NCI-H82 treated with DMSO at 0.1 percent for 48 hours (cell line): ENCODE results near the gene SURF1.
"Not testable (repeated sequence)": the region's sequence is repeated elsewhere in the genome, so short reads cannot be mapped to it uniquely, and the experiment has no call there.

Source experiments
- DNase-seq: peaks from one replicate; lab custom pipeline; 2025; ENCODE audit not compliant: unreplicated experiment; lab: John Stamatoyannopoulos, UW

Gene SURF1, protein sequence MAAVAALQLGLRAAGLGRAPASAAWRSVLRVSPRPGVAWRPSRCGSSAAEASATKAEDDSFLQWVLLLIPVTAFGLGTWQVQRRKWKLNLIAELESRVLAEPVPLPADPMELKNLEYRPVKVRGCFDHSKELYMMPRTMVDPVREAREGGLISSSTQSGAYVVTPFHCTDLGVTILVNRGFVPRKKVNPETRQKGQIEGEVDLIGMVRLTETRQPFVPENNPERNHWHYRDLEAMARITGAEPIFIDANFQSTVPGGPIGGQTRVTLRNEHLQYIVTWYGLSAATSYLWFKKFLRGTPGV

DNA sequence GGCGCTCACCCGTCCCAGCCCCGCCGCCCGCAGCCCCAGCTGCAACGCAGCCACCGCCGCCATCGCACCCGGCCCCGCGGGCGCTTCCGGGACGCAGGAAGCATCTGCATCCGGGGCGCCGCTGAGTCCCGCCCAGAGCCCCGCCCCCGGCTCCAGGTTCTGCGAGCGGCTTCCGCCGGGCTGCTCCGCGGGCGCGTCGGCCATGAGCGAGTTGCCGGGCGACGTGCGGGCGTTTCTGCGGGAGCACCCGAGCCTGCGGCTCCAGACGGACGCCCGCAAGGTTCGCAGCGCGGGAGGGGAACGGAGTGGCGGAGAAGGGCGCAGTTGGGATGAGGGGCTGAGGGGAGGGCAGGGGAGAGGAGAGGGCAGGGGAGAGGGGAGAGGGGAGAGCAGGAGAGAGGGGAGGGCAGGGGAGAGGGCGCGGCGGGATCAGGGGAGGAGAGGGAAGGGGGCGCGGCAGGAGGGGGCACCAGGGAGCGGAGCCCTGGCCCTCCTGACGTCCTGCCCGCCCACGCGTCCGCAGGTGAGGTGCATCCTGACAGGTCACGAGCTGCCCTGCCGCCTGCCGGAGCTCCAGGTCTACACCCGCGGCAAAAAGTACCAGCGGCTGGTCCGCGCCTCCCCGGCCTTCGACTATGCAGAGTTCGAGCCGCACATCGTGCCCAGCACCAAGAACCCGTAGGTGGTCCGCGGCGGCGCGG lies at the start of gene SURF1, which contains the start of gene SURF2:
SURF1 (minus strand) TSS at position 97 of the 701 bp plus-strand sequence; CDS start at position 63, 34 bp downstream.
SURF2 (plus strand) TSS at position 160 of the 701 bp plus-strand sequence; CDS start at position 203, 43 bp downstream.
- peak; percentile 29 for DNase-seq

DNA sequence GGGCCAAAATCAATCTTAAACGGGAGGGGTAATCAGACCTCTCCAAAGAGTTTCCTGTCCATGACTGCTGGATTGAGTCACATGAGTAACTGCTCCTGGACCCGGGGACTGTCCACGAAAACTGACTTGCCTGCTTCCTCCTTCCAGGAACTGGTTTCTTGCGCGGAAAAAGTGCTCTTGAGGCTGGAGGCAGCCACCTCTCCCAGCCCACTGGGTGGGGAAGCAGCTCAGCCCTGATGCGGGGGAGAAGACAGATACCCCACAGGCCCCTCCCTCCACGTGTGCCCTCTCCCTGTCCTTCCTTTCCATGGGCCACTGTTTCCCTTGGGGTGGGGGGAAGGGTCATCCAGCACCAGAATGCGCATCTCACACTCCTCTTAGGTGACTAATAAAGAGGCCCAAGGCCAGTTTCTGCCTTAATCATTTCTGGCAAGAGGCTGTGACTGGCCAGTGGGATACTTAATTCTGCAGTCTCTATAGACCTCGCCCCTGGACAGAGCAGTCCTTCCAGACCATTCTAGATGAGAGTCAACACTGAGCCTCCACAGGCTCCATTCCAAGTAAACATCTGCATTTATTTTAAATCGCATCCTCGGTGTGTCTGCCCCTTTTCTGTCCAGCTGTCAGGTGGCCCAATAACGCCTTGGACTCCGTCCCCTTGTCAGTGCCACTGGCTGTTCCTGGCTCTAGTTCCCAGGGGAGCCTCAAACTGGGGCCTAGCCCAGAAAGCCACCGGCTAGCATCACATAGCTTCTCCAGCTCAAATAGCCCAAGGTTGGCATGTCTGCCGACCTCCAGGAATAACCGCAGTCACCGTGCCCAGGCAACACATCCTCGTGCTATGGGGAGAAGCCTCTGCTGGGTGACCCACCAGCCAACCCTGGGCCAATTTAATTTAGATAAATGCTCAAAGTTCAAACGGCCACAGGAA lies 49.5 kb upstream of the SURF1 start:
- no peak for DNase-seq

DNA sequence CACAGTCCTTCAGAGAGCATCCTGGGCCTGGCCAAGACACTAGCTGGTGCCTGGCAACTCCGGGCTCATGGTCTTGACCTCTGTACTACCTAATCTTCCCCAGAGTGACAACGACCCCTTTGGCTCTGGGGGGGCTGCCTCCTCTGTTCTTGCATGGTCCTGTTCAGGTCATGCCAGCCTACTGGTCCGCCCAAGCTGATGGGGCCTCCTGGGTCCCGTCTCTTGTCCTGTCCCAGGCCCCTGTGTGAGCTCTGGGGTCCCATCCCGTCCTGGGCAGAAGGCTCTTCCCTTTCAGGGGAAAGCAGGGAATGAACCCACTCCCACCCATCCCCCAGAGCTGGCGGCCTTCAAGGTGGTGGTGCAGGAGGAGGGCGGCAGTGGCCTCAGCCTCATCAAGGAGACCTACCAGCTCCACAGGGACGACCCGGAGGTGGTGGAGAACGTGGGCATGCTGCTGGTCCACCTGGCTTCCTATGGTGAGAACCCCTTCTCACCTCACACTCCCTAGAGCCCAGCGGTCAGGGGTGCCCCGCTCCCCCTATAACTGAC lies 48.2 kb upstream of the SURF1 start:
- no peak for DNase-seq

DNA sequence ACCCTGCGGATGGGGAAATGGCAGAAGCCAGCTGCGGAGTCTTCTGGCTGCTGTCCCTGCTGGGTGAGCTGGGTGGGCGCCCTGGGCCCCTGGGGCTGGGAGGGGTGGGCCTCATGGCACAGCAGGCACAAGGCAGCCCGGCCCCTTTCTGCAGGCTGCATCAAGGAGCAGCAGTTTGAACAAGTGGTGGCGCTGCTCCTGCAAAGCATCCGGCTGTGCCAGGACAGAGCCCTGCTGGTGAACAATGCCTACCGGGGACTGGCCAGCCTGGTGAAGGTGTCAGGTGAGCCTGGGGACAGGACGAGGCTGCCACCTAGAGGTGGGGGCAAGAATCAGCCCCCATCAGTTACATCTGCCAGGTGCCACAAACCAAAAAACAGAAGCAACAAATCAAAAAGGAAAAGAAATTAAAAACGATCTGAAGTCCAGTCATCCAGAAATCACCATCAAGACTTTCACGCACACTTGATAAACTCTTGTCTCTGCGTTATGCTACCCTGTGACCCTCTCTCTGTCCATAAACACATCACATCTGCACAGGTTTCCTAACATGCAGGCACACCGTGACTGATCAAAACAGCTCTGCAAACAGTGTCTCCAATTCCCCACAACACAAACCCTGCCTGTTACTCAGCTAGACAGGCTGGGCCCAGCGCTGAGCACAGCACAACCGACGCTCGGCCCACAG lies 47.6 kb upstream of the SURF1 start:
- no peak for DNase-seq

DNA sequence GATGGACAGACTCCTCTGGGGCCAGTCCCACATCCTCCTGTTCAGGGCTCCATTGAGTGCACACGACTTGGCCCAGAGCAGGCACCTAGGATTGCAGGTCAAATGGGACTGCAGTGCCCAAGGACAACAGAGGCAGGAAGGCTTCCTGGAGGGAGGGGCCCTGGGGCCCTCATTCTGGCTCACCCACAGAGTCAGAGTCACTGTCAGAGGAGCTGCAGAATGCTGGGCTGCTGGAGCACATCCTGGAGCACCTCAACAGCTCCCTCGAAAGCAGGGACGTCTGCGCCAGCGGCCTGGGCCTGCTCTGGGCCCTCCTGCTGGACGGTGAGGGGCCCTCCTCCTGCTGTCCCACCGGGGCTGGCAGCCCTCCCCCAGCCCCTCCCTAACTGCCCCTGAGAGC lies 46.4 kb upstream of the SURF1 start:
- DNase-seq = no peak

DNA sequence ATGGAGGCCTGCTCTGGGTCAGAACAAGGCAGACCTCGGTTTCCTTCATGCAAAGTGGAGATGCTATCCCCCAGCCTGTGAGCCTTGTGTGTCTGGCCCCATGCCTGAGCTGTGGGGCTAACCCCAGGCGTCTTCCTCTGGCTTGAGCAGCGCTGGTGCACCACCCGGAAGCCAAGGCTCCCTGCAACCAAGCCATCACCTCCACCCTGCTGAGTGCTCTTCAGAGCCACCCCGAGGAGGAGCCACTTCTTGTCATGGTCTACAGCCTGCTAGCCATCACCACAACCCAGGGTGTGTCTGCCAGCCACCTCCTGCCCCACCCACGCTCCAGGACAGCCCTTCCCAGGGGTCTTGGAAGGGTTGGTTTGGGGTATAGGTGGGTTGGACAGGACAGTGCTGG lies 45.3 kb upstream of the SURF1 start:
- no peak for DNase-seq

DNA sequence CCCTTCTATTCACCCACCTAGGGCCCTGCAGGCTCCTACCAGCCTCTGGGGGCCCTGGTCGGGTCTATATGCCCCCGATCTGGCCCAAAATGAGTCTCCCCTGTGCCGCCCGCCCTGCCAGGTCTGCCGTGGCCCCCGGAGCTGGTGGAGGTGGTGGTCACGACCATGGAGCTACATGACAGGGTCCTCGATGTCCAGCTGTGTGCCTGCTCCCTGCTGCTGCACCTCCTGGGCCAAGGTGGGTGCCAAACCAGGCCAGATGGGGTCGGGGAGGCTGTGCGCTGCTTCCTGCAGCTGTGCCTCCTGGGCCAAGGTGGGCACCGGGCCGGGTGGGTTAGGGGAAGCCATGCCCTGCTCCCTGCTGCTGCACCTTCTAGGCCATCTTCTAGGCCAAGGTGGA lies 44.0 kb upstream of the SURF1 start:
- DNase-seq = no peak

DNA sequence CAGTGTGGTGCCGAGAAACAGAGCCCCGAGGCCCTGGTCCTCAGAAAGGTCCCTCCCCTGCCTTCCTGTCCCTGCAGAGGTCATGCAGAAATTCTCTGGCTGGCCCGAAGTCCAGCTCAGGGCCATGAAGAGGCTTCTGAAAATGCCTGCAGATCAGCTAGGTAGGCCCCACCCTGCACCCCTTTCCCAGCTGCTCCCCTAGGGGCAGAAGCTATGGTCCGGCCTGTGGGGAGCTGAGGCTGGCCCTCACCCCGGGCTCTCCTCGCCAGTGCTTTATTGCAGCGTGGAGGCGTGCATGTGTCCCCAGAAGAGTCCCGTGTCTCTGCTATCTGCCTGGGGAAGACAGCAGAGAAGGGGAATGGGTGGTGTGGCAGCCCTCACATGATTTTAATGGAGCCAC lies 41.6 kb upstream of the SURF1 start:
- DNase-seq = no peak

DNA sequence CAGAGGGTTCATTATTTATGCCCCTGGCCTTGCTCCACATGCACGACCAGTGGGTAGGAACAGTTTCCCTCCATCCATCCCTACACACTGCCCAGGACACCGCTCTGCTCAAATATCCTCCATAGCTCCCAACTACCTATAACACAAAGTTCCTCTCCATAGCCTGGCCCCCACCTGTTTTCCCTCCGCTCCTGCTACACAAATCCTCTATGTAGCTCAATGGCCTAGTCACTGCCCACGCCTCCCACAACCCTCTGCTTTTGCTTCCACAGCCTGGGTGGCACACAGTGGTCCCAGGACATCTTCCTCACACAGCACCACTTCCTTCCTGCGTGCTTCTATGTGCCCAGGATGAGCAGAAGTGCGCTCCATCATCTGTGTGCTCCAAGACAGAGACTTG lies 41.1 kb upstream of the SURF1 start:
- DNase-seq = no peak

DNA sequence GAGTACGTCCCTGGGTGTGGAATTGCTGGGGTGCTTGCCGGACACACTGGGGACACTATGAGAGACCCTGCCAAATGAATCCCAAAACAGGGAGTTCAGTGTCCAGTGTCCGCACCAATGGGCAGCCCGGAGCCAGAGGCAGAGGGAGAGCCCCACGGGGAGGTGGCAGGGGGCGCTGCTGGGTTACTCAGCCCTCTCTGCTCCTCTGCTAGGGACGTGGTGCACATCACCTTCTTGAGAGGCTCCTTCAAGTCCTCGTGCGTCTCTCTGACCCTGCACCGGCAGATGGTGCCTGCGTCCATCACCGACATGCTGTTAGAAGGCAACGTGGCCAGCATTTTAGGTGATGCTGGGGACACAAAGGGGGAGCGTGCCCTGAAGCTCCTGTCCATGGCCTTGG lies 40.7 kb upstream of the SURF1 start:
- no peak for DNase-seq

DNA sequence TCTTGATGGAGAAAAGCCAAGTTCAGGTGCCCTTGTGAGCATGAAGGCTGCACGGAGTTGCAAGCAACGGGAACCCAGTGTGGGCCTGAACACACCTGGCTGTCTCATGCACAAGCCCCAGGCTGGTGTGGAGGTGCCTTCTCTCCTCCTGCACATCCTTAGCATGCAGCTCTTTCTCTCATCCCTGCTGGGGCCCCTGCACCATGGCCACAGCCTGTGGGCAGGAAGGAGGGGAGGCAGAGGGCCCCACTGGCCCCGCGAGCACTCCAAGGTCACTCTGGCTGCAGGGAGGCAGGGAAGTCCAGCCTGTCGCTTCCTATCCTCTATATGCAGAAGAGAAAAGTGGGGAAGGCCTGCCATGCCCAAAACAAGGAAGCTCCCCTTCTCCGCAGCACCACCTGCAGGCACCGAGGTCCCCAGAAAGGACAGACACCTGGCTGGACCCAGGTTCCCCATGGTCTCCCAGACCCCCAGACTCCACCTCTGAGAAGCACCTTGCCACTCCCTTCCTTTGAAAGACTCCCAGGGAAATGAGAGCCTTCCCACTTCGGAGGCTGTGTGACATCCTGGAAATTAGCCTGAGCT lies 38.5 kb upstream of the SURF1 start:
- no peak for DNase-seq

DNA sequence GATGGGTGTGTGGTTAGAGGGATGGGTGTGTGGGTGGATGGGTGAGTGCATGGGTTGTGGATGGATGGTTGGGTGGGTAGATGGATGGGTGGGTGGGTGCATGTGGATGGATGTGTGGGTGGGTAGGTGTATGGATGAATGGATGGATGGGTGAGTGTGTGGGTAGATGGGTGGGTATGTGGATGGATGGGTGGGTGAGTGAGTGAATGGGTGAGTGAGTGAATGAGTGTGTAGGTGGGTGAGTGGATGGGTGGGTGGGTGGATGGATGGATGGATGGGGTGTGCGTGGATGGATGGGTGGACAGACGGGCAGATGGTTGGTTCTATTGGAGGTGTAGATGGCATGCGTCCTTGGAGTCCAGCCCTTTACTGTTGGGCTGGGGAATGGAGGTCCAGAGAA lies 37.1 kb upstream of the SURF1 start:
- no peak for DNase-seq

DNA sequence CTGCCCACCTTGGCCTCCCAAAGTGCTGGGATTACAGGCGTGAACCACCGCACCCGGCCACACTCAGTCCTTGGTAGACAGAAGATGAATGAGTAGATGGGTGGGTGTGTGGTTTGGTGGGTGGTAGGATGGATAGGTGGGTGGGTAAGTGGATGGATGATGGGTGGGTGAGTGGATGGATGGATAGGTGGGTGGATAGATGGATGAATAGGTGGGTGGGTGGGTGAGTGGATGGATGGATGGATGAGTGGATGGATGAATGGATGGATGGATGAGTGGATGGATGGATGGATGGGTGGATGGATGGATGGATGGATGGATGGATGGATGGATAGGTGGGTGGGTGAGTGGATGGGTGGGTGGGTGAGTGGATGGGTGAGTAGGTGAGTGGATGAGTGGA lies 36.0 kb upstream of the SURF1 start:
- not testable (repeated sequence) for DNase-seq

DNA sequence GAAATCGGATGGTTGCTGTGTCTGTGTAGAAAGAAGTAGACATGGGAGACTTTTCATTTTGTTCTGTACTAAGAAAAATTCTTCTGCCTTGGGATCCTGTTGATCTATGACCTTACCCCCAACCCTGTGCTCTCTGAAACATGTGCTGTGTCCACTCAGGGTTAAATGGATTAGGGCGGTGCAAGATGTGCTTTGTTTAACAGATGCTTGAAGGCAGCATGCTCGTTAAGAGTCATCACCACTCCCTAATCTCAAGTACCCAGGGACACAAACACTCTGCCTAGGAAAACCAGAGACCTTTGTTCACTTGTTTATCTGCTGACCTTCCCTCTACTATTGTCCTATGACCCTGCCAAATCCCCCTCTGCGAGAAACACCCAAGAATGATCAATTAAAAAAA lies 35.2 kb upstream of the SURF1 start:
- not testable (repeated sequence) for DNase-seq

DNA sequence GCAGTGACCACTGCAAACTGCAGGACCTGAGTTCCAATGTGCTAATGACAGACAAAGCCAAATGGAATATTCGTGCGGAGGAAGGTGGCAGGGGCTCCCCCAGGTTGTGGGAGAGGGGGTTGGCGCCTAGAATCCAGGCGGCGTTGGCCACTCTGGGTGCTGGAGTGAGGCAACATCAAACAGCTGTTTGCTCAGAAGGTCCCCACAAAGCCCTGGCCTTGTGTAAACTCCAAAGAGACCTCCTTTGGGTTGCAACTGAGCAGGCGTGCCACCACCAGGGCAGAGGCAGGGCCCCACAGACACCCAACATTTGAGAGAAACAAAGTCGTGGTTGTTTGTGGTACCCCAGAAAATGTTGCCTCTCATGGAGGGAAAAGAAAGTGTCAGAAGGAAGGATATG lies 34.4 kb upstream of the SURF1 start:
- no peak for DNase-seq

DNA sequence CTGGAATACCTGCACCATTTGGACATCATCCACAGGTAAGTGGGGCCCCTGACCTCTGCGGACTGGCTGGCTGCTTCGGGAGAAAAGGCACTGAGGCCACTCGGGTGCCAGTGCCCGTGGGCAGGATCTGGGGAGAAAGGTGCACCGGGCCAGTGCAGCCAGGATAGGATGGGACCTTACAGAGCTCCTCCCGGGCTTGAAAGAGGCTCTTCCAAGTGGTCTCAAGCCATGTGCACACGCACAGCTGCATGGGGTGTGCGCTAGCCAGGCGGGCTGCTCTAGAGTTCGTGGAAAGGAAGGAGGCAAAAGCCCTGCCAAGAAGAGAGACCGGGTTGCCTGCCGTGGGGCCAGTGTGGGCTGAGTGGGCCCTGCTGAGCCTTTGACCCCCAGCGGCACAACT lies 33.3 kb upstream of the SURF1 start:
- DNase-seq = no peak

DNA sequence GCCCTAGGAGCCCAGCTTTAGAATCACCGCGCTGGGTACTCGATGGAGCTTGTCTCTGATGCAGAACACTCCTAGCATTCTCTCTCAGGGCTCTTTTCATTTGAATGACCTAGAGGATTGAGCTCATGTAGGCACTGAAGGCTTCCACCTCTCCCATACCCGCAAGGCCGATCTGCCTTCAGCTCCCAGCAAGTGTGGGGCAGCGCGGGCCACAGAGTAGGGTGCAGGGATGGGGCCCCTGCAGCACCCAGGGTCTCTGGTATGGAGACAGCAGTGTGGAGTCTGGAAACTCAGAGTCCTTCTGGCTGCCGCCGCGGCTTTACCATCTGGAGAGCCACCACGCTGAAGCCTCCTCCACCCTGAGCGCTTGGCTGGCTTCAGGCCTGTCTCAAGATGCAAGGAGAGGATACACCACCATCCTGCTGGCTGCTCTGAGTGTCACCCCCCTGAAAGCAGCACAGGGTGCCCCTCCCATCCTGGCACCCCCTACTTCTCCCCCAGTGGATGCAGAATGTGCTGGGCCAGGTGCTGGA lies 32.8 kb upstream of the SURF1 start:
- no peak for DNase-seq

DNA sequence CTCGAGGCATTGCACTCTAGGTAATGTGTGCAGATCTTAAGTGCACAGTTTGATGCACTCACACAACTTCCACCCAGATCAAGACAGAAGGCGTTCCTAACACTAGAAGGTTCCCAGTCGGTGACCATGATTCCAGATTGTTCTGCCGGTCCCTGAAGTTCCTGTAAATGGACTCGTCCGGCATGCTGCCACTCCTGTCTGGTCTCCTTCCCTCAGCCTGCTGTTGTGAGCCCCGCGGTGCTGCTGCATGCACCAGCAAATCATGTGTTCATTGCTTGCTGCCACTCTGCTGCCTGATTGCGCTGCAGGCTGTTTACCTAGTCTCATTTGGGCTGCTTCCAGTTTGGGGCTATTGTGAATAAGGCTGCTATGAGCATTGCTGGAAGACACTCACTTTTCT lies 31.4 kb upstream of the SURF1 start:
- no peak for DNase-seq

DNA sequence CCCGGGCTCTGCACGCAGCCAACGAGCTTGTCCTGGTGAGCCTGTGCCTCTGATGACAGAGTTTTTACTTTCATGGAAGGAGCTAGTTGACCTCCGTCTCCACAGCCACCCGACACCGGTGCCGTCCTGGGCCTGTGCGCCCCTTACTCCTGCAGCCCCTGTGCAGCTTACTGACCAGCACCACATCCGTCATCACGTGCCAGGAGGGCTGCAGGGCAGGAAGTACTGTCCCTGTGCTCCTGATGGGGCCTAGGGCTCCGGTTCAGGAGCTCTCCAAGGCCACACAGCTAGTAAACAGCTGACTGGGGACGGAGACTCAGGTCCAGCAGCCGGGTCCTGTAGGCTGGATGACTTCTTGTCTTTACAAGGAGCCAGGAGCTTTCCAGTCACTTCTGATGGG lies 30.1 kb upstream of the SURF1 start:
- no peak for DNase-seq

DNA sequence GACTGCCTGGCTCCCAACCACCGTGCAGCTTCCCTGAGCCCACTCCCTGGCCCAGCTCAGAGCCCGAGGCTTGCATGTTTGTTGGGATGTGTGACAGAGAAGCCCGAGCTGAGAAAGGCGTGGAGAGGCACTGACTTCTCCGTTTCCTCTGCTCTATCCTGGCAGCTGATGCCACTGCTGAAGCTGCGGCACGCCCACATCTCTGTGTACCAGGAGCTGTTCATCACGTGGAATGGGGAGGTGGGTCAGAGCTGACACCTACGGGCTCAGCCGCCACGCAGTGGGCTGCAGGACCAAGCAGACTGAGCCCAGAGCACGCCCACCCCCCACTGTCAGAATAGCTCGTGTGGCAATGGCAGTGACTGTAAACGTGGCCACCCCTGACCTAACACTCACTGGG lies 29.2 kb upstream of the SURF1 start:
- no peak for DNase-seq
